Dedifferentiated amniotic fluid mesenchymal stem cell (primary cell): ENCODE data around the gene ZFP36.
"Not testable (repeated sequence)": the region's sequence is repeated elsewhere in the genome, so short reads cannot be mapped to it uniquely, and the experiment has no call there.

Experiments used
- DNase-seq: peaks from one replicate; pipeline ENCODE4 v3.0.0-alpha.2; 2016; ENCODE audit errors: extremely low spot score

The ZFP36 gene, protein sequence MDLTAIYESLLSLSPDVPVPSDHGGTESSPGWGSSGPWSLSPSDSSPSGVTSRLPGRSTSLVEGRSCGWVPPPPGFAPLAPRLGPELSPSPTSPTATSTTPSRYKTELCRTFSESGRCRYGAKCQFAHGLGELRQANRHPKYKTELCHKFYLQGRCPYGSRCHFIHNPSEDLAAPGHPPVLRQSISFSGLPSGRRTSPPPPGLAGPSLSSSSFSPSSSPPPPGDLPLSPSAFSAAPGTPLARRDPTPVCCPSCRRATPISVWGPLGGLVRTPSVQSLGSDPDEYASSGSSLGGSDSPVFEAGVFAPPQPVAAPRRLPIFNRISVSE

DNA sequence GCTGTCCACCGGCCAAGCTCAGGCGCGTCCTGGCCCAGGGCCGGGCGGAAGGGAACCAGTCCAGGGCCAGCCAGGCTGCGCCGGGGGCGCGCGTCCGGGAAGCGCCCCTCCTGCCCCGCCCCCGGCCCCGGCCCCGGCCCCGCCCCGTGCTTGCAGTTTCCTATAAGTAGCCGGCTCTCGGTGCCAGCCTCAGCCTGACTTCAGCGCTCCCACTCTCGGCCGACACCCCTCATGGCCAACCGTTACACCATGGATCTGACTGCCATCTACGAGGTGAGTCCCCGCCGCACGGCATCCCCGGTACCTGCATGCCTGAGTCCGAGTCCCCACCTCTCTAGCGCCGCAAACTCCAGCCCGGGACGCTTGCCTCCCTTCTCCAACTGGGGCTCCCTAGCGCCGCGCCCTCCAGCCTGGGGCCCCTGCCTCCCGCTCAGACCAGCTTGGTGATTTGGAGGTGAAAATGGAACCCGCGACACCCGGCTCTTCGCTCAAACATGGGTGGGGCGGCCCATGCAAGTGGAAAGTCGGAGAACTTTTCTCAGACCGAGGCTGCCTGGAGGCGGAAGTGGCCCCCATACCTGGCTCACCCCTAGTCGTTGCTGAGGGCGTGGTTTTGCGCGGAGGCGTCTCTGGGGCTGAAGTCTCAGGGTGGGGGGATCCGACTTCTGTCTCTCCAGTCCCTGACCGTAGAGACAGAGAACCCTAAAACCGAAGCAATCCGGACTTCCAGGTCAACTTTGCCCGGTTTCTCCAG, at the start of gene ZFP36:
ZFP36 (plus strand) TSS at position 192 of the 754 bp plus-strand sequence; CDS start at position 250, 58 bp downstream.
- peak; percentile 67 for DNase-seq

DNA sequence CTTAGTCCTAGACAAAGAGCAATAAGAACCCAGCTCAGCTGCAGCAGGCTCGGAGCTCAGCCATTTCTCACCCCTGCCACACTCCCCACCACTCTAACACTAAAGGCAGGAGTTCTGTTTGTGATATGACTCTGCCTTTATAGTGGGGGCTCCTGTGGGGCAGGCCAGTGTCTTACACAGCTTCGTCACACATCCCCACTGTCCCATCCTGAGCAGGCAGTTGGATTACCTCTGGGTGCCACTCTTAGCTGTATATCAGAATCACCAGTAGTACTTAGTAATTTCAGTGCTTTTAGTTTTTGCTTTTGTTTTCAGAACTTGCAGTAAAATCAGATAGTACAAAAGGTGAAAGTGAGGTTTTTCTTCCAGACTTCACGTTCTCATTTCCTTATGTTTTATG, 47.6 kb upstream of the ZFP36 start:
- DNase-seq: no peak

DNA sequence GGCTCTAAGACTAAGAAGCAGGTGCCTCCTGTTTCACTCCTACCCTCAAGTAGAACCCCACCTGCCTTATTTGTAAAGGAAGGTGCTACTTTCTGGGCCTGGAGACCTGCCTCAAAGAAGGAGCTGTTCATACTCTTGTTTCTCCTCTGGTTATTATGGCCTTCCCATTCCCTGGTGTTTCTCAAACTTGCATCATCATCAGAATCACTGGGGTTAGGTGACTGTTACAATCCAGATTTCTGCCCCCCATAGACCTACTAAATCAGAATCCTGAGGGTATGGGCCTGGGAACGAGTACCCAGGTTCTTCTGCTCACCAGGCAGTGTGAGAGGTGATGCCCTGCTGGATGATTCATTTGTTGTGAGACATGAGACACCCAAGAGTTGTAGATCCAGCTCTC, 46.0 kb upstream of the ZFP36 start:
- no peak for DNase-seq

DNA sequence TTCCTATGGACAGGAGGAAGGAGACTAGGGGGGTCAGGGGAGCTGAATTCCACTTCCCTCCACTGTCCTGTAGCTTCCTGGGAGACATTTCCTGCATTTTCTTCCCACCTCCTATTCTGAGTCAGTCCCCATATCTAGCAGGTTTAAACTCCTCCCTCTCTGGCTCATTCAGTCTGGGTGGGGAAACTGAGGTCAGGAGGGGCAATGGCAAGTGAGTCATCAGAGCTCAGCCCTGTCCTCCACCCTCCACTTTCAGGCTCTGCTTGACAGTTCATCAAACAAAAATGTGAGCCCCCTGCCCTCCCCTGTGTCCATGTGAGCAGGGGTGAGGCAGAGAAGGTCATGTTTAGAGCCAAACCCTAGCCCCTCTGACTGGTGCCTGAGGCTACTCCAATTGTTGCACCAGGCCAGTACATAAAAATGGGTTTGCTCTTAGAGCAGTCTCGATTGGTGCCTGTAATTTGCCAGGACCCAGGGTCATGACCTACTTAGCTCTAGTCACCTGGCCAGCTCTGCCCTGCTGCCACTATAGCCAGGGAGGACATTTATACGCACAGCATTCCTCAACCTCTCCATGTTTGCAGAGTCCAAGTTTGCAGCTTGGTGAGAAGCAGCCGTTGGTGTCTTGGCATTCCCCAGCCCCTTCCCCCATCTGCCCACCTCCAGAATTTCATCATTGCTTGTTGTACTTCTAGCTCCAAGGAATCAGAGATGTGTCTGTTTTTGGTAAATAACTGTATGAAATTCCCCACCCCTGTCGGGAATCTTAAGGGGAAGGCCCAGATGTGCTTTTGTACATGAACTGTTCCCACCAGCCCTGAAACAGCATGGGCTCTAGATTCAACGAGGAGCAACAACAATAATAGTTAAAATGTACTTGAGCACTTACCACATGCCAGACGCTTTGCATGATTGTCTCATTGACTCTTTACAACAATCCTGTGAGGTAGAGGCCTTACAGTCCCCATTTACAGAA, 43.7 kb upstream of the ZFP36 start:
- DNase-seq: peak; percentile 46

DNA sequence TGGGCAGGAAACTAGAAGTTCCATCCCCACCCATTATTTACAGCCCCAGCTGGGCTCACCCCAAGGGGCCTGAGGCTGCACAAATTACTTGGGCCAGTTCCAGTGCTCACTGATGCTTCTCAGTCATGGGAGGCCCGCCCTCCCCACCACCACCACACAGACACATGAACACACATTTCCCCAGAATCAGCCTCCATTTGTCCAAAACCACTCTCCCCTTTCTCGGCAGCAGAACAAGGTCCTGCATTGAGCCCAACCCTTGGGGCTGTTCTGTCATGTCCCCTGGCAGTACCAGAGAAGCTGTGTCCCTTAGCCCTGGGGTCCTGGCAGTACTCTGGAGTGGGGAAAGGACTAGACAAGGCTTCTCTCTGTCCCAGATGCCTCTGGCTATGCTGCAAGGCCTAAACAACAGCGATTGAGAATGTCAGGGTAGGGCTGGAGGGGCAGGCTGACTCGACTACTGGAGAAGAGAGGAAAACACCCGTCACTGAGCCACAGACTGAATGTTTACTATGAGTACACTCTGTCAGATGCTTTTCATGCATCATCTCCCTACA, 42.7 kb upstream of the ZFP36 start:
- peak; percentile 38 for DNase-seq

DNA sequence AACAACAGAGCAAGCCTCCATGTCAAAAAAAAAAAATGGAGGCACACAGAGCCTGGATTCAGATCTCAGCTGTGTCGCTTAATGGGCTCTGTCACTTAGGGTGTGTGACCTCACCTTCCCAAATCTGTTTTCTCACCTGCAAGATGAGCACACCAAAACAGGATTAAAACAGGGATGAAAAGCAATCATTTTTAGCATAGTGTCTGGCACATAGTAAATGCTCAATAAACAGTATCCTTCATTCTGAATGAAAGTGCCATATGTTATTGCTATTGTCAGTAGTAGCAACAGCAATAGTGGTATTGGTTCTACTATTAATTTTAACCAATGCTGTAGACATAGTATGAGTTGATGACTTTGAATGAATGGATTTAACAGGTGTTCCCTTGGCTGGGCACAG, 41.1 kb upstream of the ZFP36 start:
- no peak for DNase-seq

DNA sequence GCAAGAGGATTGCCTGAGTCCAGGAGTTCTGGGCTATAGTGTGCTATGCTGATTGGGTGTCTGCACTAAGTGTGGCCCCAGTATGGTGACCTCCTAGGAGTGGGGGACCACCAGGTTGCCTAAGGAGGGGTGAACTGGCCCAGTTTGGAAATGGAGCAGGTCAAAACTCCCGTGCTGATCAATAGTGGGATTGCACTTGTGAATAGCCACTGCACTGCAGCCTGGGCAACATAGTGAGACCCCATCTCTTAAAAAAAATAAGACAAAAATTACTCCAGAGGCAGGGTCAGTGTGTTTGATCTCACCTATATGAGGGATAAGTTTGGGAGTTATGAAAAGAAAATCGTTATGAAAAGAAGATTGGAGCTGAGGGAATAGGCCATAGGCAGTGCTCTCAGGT, 37.4 kb upstream of the ZFP36 start:
- DNase-seq: no peak

DNA sequence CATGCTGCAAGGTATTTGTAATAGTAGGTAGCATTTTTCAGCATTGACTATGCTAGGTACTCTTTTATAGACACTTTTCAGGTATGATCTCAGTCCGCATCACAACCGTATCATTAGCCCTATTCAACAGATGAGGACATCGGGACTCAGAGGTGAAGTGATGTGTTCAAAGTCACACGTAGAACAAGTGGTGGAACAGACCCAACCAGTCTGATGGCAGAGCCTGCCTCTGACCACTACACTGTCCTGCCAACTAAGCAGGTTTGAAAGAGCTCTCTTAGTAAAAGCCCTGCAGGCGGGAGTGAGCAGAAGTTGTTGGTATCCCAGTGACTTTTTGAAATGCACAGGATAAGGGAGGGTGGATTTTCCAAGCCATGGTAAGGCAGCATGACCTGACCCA, 35.9 kb upstream of the ZFP36 start:
- DNase-seq: no peak

DNA sequence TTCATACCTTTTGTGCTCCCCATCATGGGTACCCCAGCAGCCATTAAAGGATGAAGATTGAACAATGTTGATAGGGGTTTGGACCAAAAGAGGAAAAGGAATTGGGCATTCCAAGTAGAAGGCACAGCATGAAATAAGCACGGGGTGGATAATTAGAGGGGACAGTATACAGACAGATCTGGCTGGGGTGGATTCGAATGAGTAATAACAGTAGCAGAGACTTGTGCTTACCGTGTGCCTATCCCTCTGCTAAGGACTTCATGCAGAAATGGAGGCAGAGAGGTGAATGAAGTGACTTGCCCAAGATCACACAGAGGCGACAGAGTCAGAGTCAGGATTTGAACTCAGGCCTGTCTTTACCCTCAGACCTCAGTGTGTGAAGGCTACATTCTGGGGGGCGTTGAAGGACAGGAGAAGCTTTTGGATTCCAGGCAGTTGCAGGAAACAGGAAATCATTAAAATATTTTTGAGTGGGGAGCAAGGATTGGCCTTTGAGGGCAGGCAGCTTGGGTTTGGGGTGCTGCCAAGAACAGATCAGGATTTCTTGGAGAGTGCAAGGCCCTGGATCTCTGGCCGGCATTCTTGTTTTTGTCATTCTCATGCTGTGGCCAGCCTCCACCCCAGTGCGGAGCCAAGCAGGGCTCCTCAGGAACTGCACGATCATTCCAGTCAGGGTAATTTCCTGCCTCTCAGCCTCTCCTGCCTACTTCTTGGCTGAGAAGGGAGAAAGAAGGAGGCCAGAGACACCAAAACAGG, 34.4 kb upstream of the ZFP36 start:
- DNase-seq: peak; percentile 91

DNA sequence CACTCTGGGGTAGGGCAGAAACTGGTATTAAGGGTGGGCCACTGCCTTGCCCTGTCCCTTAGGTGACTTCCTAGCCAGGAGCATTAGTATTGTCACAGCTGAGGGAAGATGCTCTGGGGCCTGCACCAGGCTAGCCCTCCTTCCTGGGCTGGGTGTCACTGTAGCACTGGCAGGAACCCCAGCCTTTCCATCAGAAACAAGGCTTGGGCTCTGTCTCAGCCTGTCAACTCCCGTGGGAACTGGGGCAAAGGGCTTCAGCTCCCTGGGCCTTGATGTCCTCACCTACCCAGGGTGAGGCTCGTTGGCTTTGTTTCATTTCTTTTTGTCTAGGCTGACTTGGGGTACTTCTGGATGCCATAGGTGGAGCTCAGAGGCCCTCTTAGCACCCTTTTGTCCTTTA, 33.7 kb upstream of the ZFP36 start:
- DNase-seq: no peak

DNA sequence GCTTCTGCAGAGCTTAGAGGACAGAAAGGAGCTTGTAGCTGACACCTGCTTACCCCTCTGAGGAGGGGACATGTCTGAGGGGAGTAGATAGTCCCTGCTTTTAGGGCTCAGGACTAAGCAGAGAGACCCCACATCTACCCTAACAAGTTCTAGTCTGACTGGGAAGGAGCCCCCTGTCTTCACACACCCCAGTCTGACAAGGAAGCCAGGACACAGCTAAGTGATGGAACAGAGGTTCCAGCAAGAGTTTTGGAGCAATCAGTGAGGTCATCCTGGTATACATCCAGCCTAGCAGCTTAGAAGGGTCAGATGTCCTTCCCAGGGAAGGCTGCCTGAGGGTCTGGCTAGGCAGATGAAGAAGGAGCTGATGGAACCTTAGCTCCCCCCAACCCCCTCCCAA, 30.7 kb upstream of the ZFP36 start:
- no peak for DNase-seq

DNA sequence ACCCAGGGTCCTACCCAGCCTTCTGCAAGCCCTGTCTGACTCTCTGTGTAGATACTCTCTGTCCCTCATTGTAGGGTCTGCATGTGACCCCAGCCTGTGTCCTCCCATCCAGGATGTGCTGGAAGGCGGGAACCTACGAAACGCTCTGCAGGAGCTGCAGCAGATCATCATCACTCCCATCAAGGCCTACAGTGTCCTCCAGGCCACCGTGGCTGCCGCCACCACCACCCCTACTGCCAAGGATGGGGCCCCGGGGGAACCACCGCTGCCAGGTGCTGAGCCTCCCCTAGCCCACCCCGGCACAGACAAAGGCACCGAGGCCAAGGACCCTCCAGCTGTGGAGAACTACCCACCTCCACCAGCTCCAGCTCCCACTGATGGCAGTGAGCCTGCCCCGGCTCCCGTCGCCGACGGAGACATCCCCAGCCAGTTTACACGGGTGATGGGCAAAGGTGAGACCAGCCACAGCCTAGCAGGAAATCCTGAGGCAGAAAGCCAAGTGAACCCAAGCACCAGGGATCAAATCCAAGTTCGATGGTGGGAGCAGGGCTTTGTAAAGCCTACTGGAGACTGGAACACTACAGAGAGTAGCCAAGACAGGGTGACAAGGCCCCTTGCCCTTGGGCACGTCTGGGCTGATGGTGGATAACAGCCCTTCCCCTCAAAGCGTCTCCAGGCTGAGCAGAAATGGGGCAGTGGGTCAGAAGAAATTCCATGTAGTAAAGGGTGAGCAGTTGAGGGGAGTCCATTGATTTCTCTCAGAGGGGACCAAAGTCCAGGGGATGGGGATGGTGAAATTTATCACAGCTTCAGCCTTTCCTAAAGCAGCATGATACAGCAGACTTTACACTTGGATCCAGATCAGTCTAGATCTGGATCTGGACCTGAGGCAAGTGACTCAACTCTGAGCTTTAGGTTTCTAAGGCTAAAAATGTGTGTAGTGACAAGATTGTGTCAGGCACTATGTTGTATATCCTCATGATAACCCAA, 29.0 kb upstream of the ZFP36 start:
- no peak for DNase-seq

DNA sequence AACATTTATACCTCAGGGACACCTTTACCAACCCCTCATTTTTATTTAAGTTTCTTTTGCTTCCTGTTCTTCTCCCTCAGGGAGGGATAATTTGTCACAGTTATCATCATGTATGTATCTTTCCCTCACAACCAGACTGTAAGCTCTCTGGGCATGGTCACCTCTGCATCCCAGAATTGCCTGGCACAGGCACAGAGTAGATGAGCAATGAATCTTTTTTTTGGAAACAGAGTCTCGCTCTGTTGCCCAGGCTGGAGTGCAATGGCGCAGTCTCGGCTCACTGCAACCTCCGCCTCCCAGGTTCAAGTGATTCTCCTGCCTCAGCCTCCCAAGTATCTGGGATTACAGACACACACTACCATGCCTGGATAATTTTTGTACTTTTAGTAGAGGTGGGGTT, 27.3 kb upstream of the ZFP36 start:
- DNase-seq: not testable (repeated sequence)

DNA sequence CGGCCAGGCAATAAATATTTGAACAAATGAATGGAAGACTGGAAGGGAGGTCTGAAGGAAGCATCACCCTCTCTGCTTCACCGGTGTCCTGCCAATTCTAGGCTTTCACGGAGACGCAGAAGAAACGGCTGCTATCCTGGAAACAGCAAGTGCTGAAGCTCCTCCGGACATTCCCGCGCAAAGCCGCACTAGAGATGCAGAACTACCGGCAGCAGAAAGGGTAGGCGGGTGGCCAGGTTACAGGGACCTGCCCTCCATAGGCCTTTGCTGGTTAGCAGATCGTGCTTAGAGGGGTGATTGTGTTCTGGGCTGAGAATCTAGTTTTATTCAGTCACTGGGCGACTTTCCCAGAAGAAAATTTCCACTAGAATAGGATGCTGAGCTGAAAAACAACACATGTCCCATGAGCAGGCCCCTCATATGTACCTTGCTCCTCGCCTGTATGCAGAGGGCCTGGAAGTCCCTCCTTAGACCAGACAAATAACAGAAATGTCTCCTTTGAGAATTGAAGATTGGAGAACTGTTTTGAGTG, 26.7 kb upstream of the ZFP36 start:
- DNase-seq: no peak

DNA sequence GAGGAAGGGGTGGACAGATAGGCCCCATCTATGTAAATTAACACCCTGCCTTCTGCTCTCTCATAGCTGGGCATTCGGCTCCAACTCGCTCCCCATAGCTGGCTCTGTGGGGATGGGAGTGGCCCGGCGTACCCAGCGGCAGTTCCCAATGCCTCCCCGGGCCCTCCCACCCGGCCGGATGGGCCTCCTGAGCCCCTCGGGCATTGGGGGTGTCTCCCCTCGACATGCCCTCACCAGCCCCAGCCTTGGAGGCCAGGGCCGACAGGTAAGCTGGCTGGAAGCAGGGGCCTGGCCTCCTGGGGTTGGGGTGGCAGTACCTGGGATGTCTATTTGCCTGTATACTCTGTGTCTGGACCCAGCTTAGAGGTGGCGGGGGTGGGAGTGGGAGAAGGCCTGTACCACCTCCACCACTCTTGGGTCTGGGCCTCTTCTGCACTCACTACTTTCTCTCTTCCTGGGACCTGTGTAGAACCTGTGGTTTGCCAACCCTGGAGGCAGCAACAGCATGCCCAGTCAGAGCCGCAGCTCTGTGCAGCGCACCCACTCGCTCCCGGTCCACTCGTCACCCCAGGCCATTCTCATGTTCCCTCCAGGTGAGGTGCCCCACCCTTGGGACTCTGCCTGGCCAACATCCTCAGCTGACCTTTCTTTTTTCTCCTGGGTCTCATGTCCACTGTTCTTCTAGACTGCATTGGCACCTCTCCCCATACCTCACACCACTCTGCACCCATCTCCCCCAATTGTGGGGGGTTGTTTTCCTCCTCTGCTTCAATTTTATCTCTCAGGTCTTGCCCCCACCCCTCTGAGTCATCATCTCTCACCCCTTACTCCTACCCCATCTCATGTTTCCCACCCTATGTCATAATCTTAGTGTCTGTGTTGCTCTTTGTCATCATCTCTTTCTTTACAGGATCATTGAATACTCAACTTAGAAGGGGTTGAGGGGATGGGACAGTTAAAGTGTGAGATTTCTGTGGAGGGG, 25.8 kb upstream of the ZFP36 start:
- no peak for DNase-seq

DNA sequence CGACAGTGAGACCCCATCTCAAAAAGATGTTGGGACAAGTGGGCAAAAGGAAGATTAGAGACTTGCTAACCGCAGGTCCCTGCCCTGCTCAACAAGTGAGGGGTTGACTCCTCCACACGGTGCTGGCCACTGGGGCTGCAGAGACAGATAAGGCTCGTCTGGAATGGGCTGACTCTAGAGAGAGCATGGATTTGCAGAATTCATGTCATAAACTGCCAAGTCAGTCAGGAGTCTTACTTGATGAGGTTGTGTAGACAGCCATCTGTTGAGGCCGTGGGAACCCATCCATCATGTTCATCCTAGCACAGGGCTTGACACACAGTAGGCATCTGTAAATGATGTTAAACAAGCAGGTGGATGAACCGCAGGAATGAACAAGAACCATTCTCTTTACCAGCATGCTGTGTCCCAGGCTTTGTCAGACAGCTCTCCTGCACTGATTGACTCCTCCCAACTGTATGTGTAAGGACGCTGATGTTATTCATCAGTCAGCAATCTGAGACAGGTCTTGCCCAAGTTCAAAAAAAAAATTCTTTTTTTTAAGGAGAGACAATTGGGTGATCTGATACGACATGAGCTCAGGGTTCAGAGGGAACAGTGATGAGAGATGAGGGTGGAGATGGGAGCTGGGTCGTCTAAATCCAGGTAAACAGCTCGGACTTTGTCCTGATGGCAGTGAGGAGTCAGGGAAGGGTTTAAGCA, 24.6 kb upstream of the ZFP36 start:
- no peak for DNase-seq

DNA sequence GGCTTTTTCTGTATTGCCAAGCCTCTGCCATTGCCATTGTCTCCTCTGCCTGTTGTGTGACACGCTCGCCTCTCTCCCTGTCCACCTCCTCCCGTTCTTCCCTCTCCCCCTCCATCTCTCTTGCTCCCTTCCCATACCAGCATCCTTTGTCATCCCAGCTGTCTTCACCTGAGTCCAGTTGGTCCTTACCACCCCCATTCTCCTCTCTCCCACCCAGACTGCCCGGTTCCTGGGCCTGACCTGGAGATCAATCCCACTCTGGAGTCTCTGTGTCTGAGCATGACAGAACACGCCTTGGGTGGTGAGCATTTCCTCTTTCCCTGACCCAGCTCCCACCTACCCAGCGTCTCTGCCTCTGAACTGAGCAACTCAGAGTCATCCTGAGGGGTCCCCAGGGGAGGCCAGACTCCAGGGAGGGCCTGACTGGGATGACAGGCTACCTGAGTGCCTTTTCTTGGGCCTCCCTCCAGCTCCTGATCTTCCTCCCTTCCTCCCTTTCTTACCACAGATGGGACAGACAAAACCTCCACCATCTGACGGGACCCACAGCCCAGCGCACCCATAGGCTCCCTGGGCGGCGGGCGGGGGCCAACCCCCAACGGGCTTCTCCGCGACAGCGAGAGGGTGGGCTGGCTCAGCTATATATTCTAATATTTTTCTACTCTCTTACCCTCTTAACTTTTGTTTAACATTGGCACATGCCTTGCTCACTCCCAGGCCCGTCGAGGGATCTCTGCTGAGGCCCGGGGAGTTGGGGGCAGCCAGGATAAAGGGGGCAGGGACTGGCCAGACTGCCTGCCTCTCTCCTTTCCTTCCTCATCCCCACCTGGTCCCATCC, 23.4 kb upstream of the ZFP36 start:
- DNase-seq: no peak
